Stimulated activated CD4-positive, alpha-beta T cell treated with anti-CD3 and anti-CD28 coated beads, Interleukin-4, amount 100 ng/mL, for 24 hours (primary cell): ENCODE measurements around the gene FTHL17.

ENCODE experiments used
- DNase-seq: peaks from one replicate; pipeline ENCODE4 v3.0.0-alpha.2; 2020

FTHL17 gene

DNA sequence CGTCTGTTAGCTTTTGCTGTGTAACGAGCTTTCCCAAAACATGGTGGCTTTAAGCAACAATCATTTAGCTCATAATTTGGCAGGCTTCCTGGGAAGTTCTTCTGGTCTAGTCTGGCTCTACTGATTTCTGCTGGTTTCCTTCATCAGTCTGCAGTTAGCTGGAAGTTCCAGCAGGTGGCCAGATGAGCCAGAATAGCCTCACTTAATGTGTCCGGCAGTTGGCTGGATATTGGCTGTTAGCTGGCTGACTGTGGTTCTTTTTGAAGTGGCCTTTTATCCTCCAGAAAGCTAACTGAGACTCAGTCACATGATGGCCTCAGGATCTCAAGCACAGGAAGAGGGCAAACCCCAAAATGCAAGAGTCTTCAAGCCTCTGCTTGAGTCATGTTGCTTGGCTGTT lies 34.9 kb downstream of the FTHL17 start:
- DNase-seq = no peak

DNA sequence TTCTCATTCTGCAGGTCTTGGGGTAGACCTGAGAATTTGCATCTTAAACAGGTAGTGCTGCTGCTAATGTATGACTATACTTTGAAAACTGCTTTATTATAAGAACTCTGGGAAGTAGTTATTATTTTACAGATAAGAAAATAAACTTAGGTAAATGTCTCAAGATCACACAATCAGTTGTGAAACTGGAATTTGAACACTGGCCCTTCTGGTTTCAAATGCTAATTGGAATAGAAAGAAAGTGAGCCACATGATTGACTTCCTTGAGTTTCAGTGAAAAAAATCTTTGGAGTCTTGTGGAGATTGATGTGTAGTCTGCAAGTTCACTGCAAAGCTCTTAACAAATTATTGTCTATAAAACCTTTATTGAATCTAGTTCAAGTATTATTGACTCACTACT lies 44.5 kb downstream of the FTHL17 start:
- no peak for DNase-seq

DNA sequence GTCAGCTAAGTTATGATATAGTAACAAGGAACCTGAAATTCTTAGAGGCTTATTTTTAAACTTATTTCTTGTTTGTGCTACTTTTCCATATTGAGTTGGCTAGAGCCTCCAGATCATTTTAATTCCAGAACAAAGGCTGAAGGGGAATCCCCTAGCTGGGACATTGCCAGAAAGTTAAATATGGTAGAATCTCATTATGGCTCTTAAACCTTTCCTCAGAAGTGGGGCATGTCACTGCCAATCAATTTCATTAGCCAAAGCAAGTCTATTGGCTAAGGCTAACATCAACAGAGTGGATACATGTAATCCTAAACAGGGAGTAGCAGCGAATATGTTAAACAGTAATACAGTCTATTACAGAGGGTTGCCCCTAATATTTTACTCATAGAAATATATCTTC lies 47.0 kb downstream of the FTHL17 start:
- no peak for DNase-seq

DNA sequence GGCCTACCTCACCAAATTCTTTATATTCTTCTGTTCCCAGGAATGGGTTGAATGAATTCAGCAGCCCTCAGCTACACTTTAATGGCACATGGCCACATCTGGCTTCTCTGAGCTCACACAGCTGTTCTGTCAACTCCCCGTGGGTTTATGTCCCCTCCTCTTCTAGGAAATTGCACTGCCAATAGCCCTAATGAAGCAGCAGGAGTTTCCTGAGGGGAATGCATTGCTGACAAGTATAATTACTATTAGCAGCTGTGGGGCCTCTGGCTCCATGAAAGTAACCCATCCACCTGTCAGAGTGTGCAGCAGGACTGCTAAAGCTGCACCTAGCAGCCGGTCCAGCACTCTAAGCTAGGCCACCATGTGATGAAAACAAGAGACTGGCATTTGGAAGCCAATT lies 50.3 kb downstream of the FTHL17 start:
- no peak for DNase-seq
